HepG2 (cell line): Measurements from ENCODE around the gene ARFGEF2. TPM values are rescaled to one million over a fixed set of nuclear protein-coding genes. Genes with fewer than 3 reads are reported as not detected.
A peak's percentile ranks its signal among the peaks of the same experiment; 100 is the strongest.

Experiments used
- ATAC-seq: fragments of 200-7000 bp; cut with Tn5 transposase; 3 replicates; pipeline ENCODE4 v1.9.1; 2020; ENCODE audit warnings: mild to moderate bottlenecking, moderate library complexity
- BruUV-seq: library from RNA; stranded (reverse); fragments of 400-500 nt; replicated peaks from 2 replicates; lab custom pipeline; 2021; lab: Mats Ljungman, UMichigan
- CTCF ChIA-PET: fragments of 300-600 bp; formaldehyde crosslinking; extraction: SDS; loops from one replicate; lab custom pipeline; 2021; ENCODE audit warnings: low total read pairs, inconsistent platforms, low intra/inter-chr PET ratio; lab: Yijun Ruan, JAX
- POLR2A ChIA-PET: fragments of 350-600 bp; sonication (Branson Sonifier 250); formaldehyde crosslinking; loops from one replicate; lab custom pipeline; 2020; ENCODE audit warnings: antibody characterized with exemption, inconsistent platforms; lab: Yijun Ruan, JAX
- DNase-seq: peaks from one replicate; pipeline ENCODE4 v3.0.0-alpha.2; 2015; ENCODE audit warnings: low spot score
- FAIRE-seq: peaks from 3 replicates; lab custom pipeline; 2011; peaks lifted over from hg19 to GRCh38; lab: Jason Lieb, UNC
- H2AFZ ChIP-seq: one replicate; pipeline ENCODE4 v1.6.1; 2011; ENCODE audit warnings: low read length, inconsistent platforms
- H3K27ac ChIP-seq: fragments of 300-600 bp; 3 replicates; pipeline ENCODE4 v1.8.0; 2011; ENCODE audit warnings: mixed run types, mild to moderate bottlenecking, mixed read lengths, low read length, inconsistent platforms; ENCODE audit not compliant: insufficient read depth; ENCODE audit errors: extremely low read length
- H3K27me3 ChIP-seq, 2 experiments: fragments of 200-600 bp in 1 of 2; 2 replicates in 1 of 2; 3 replicates in 1 of 2; pipeline versions ENCODE4 v1.6.0 to v1.8.0; 2011; ENCODE audit warnings: low read length in 2 of 2, mild to moderate bottlenecking in 2 of 2, moderate library complexity in 2 of 2, inconsistent platforms in 1 of 2; ENCODE audit not compliant: insufficient read depth in 2 of 2, control insufficient read depth in 1 of 2
- H3K36me3 ChIP-seq, 2 experiments: fragments of 200-600 bp in 1 of 2; replicated peaks in 1 of 2; 2 replicates in 1 of 2; 3 replicates in 1 of 2; pipeline versions ENCODE4 v1.5.1 to v1.8.0; 2011; ENCODE audit warnings: low read length in 2 of 2, inconsistent platforms in 1 of 2; ENCODE audit not compliant: insufficient read depth in 2 of 2, control insufficient read depth in 1 of 2
- H3K4me1 ChIP-seq: 2 replicates; pipeline ENCODE4 v1.5.1; 2012; ENCODE audit warnings: low read length, inconsistent platforms; ENCODE audit not compliant: insufficient read depth
- H3K4me2 ChIP-seq: 2 replicates; pipeline ENCODE4 v1.6.0; 2011; ENCODE audit warnings: low read depth, low read length, inconsistent platforms
- H3K4me3 ChIP-seq, 3 experiments: fragments of 200-600 bp in 1 of 3; sonication (generic), shearing (Covaris generic) in 1 of 3; replicated peaks in 1 of 3; 2 replicates each; pipeline ENCODE4 v1.5.1; 2011 to 2016; ENCODE audit warnings: low read length in 3 of 3, inconsistent platforms in 2 of 3, low read depth in 2 of 3, mild to moderate bottlenecking in 2 of 3, control low read depth in 1 of 3, mixed read lengths in 1 of 3; ENCODE audit not compliant: insufficient read depth in 1 of 3
- H3K79me2 ChIP-seq: one replicate; pipeline ENCODE4 v1.6.1; 2011; ENCODE audit warnings: low read length, inconsistent platforms; ENCODE audit not compliant: insufficient read depth
- H3K9ac ChIP-seq: 2 replicates; pipeline ENCODE4 v1.6.0; 2011; ENCODE audit warnings: mild to moderate bottlenecking, low read depth, low read length, inconsistent platforms; ENCODE audit not compliant: insufficient read depth
- H3K9me3 ChIP-seq: 2 replicates; pipeline ENCODE4 v1.5.1; 2012; ENCODE audit warnings: mild to moderate bottlenecking, low read length
- H4K20me1 ChIP-seq: 2 replicates; pipeline ENCODE4 v1.6.0; 2011; ENCODE audit warnings: inconsistent platforms, mild to moderate bottlenecking, low read length, moderate library complexity; ENCODE audit not compliant: insufficient read depth
- AKAP8 ChIP-seq: sonication (generic); formaldehyde crosslinking; IDR thresholded peaks from 2 replicates; pipeline ENCODE4 v1.5.1; 2020; ENCODE audit warnings: mild to moderate bottlenecking, missing genetic modification reagents
- ATF7-NPFF ChIP-seq: sonication (generic); formaldehyde crosslinking; IDR thresholded peaks from 2 replicates; pipeline ENCODE4 v1.8.1; 2023; ENCODE audit warnings: mild to moderate bottlenecking, low read depth, missing genetic modification reagents, moderate library complexity
- ATM ChIP-seq: fragments of 450-650 bp; IDR thresholded peaks from 2 replicates; pipeline ENCODE4 v1.7.1; 2017; ENCODE audit warnings: mild to moderate bottlenecking, borderline replicate concordance
- FOXK2 ChIP-seq: fragments of 450-650 bp; IDR thresholded peaks from 2 replicates; pipeline ENCODE4 v1.6.1; 2016
- LCORL ChIP-seq, 2 experiments: fragments of 450-650 bp in 1 of 2; sonication (generic) in 1 of 2; formaldehyde crosslinking in 1 of 2; IDR thresholded peaks; 2 replicates each; pipeline versions ENCODE4 v1.5.0 to v1.6.1; 2017 to 2020; ENCODE audit warnings: antibody characterized with exemption in 1 of 2, missing genetic modification reagents in 1 of 2
- MAFG ChIP-seq: sonication (generic); formaldehyde crosslinking; IDR thresholded peaks from 2 replicates; pipeline ENCODE4 v1.5.1; 2020; ENCODE audit warnings: mild to moderate bottlenecking, missing genetic modification reagents
- MYNN ChIP-seq: sonication (generic); formaldehyde crosslinking; IDR thresholded peaks from 2 replicates; pipeline ENCODE4 v1.4.0; 2020; ENCODE audit warnings: mild to moderate bottlenecking, low read depth, missing genetic modification reagents
- NR2F1 ChIP-seq, 2 experiments: fragments of 450-650 bp in 1 of 2; formaldehyde crosslinking in 1 of 2; IDR thresholded peaks; 2 replicates each; pipeline versions ENCODE4 v1.5.0 to v1.6.1; 2016 to 2020; ENCODE audit warnings: mild to moderate bottlenecking in 1 of 2, missing compliant biosample characterization in 1 of 2, missing genetic modification reagents in 1 of 2, moderate library complexity in 1 of 2
- PCBP1 ChIP-seq: fragments of 200-400 bp; formaldehyde crosslinking; IDR thresholded peaks from 2 replicates; pipeline ENCODE4 v1.6.1; 2017; ENCODE audit warnings: mild to moderate bottlenecking, low read depth, low read length, borderline replicate concordance
- REPIN1 ChIP-seq: sonication (generic); formaldehyde crosslinking; IDR thresholded peaks from 2 replicates; pipeline ENCODE4 v1.8.0; 2022; ENCODE audit warnings: missing genetic modification reagents, low read depth, mild to moderate bottlenecking, borderline replicate concordance
- ZNF101 ChIP-seq: sonication (generic); formaldehyde crosslinking; IDR thresholded peaks from 2 replicates; pipeline ENCODE4 v1.4.0; 2020; ENCODE audit warnings: mild to moderate bottlenecking, low read depth, missing genetic modification reagents, borderline replicate concordance
- ZNF253 ChIP-seq: sonication (generic); formaldehyde crosslinking; IDR thresholded peaks from 2 replicates; pipeline ENCODE4 v1.8.0; 2022; ENCODE audit warnings: mild to moderate bottlenecking, missing genetic modification reagents, borderline replicate concordance
- ZNF274 ChIP-seq: sonication (generic); formaldehyde crosslinking; IDR thresholded peaks from 2 replicates; pipeline ENCODE4 v1.5.1; 2020; ENCODE audit warnings: mild to moderate bottlenecking, missing genetic modification reagents
- ZNF501 ChIP-seq: sonication (generic); formaldehyde crosslinking; IDR thresholded peaks from 2 replicates; pipeline ENCODE4 v1.5.1; 2020; ENCODE audit warnings: mild to moderate bottlenecking, moderate library complexity, missing genetic modification reagents
- ZNF547 ChIP-seq: sonication (generic); formaldehyde crosslinking; IDR thresholded peaks from 2 replicates; pipeline ENCODE4 v1.5.1; 2020; ENCODE audit warnings: mild to moderate bottlenecking, missing genetic modification reagents
- ZNF709 ChIP-seq: sonication (generic); formaldehyde crosslinking; IDR thresholded peaks from 2 replicates; pipeline ENCODE4 v1.5.0; 2020; ENCODE audit warnings: mild to moderate bottlenecking, missing genetic modification reagents
- WGBS: methylation state at CpG from one replicate; pipeline ENCODE4 v1.1.6; 2017; ENCODE audit warnings: low lambda C conversion rate; 5-methylcytosine and 5-hydroxymethylcytosine counted together
- in situ Hi-C: cut with HindIII; loops from 2 replicates; pipeline ENCODE4 v1.10.0; 2017; ENCODE audit warnings: low pct_unique_long_range_greater_than_20kb; ENCODE audit not compliant: extremely low pct_ligation_motif_present
- intact Hi-C: fragments of 100-400 bp; cut with micrococcal nuclease; formaldehyde crosslinking; loops from one replicate; pipeline ENCODE4 v1.10.0; 2022; ENCODE audit not compliant: unreplicated experiment
- polyA plus RNA-seq, 8 experiments: library from polyadenylated mRNA; depleted of rRNA in 3 of 8; stranded (reverse) in 7 of 8; unstranded in 1 of 8; fragments of >200 nt; fragmentation: Illumina TruSeq in 4 of 8; extraction: Trizol in 4 of 8; gene quantifications; 2 replicates each; pipeline versions ENCODE4 v1.2.1 to v1.2.3, GENCODE V29; 2011 to 2016; ENCODE audit warnings: low read depth in 4 of 8, missing spikeins in 1 of 8, mixed read lengths in 1 of 8; ENCODE audit not compliant: insufficient read depth in 1 of 8
- total RNA-seq, 5 experiments: library from RNA; depleted of rRNA; stranded (reverse); fragments of >200 nt; fragmentation: Illumina TruSeq; extraction: Trizol; gene quantifications; 2 replicates each; pipeline ENCODE4 v1.2.3, GENCODE V29; 2016; ENCODE audit warnings: low read depth in 1 of 5
- TF ChIP-seq, protein P1 (sequence below): sonication (generic); IDR thresholded peaks from 2 replicates; pipeline ENCODE4 v1.6.1; 2016; ENCODE audit warnings: low read depth, borderline replicate concordance
- TF ChIP-seq, protein P2 (sequence below): sonication (generic); formaldehyde crosslinking; IDR thresholded peaks from 2 replicates; pipeline ENCODE4 v1.5.0; 2020; ENCODE audit warnings: missing genetic modification reagents
- TF ChIP-seq, protein P3 (sequence below): sonication (generic); formaldehyde crosslinking; IDR thresholded peaks from 2 replicates; pipeline ENCODE4 v1.4.0; 2020; ENCODE audit warnings: low read depth, mild to moderate bottlenecking, missing genetic modification reagents
- TF ChIP-seq, protein P4 (sequence below): sonication (generic); formaldehyde crosslinking; IDR thresholded peaks from 2 replicates; pipeline ENCODE4 v1.8.0; 2022; ENCODE audit warnings: missing genetic modification reagents, mild to moderate bottlenecking, inconsistent platforms, borderline replicate concordance

ARFGEF2 gene
- total and polyA plus RNA-seq, 2 of the 13 experiments (the other 11 are each of a cell fraction or from before 2014, with no cell fraction given), result 44.0 to 60.8 TPM

DNA sequence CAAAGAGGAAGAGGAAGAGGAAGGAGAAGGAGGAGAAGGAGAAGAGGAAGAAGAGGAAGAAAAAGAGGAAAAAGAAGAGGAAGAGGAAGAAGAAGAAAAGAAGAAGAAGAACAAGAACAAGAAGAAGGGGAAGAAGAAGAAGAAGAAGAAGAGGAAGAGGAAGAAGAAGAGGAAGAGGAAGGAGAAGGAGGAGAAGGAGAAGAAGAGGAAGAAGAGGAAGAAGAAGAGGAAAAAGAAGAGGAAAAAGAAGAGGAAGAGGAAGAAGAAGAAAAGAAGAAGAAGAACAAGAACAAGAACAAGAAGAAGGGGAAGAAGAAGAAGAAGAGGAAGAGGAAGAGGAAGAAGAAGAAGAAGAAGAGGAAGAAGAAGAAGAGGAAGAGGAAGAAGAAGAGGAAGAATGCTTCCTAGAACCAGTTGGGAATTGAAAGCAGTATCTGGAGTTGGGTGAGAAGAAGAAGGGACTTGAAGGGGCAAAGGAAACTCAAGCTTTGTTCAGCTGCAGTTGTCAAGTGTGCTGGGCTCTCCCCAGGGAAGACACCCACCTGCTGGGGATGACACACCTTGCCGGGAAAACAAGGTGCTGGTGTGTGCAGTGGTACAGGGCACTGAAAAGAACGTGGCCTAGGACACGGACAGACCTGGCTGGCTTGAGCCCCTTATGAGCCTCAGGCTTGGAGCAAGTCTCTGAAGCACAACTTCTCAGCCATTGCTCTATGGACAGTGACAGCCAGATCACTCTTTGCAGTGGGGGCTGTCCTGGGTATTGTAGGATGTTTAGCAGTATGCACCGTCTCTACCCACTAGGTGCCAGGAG, 30.1 kb upstream of the ARFGEF2 start:
- CTCF ChIA-PET, result no interaction called here
- 0% methylated on average over 3 of the region's 4 CpGs for WGBS
- intact Hi-C loops, result no loop called here
- ATAC-seq (no peak), DNase-seq (no peak), FAIRE-seq (no peak)
- H3K4me2 ChIP-seq, result no peak overlapping the region
- H3K36me3 ChIP-seq, result no peaks in the 10 kb centered on the region
- peaks cover 0 to 15% of the 10 kb centered on the region in 2 experiments; a peak in 3 of 5 replicates for H3K27me3 ChIP-seq
- no peaks in the 10 kb centered on the region for H3K9me3 ChIP-seq
- BruUV-seq, result no TSS peak
- no peaks in the 10 kb centered on the region for H4K20me1 ChIP-seq
- no peak overlapping the region for H3K4me3 ChIP-seq
- H3K79me2 ChIP-seq, result no peaks in the 10 kb centered on the region
- no peak overlapping the region for H3K27ac ChIP-seq
- H2AFZ ChIP-seq, result no peak overlapping the region
- POLR2A ChIA-PET, result no interaction called here
- in situ Hi-C loops, result no loop called here
- H3K4me1 ChIP-seq, result no peaks in the 10 kb centered on the region
- no peak overlapping the region for H3K9ac ChIP-seq
- no peak for TF ChIP-seq AKAP8 (CRISPR knock-in tag)
- TF ChIP-seq, protein P1, sequence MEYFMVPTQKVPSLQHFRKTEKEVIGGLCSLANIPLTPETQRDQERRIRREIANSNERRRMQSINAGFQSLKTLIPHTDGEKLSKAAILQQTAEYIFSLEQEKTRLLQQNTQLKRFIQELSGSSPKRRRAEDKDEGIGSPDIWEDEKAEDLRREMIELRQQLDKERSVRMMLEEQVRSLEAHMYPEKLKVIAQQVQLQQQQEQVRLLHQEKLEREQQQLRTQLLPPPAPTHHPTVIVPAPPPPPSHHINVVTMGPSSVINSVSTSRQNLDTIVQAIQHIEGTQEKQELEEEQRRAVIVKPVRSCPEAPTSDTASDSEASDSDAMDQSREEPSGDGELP, result no peak
- no peak for TF ChIP-seq ZNF547
- TF ChIP-seq REPIN1 (CRISPR knock-in tag), result no peak
- no peak for TF ChIP-seq ZNF501
- TF ChIP-seq ZNF709 (CRISPR knock-in tag), result no peak
- no peak for TF ChIP-seq ZNF101 (CRISPR knock-in tag)
- TF ChIP-seq, protein P2, sequence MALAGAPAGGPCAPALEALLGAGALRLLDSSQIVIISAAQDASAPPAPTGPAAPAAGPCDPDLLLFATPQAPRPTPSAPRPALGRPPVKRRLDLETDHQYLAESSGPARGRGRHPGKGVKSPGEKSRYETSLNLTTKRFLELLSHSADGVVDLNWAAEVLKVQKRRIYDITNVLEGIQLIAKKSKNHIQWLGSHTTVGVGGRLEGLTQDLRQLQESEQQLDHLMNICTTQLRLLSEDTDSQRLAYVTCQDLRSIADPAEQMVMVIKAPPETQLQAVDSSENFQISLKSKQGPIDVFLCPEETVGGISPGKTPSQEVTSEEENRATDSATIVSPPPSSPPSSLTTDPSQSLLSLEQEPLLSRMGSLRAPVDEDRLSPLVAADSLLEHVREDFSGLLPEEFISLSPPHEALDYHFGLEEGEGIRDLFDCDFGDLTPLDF (CRISPR knock-in tag), result no peak
- no peak for TF ChIP-seq ZNF253 (CRISPR knock-in tag)
- no peak for TF ChIP-seq MAFG (CRISPR knock-in tag)
- TF ChIP-seq PCBP1, result no peak
- TF ChIP-seq ATM, result 0 out of 2 replicates have a peak, but pooled peaks have one; percentile 78
- TF ChIP-seq LCORL (IDR thresholded peaks at IDR 0.05), result no peak
- no peak for TF ChIP-seq LCORL (CRISPR knock-in tag; IDR thresholded peaks at IDR 0.05)
- TF ChIP-seq ATF7-NPFF (CRISPR knock-in tag), result no peak
- TF ChIP-seq NR2F1 (CRISPR knock-in tag; IDR thresholded peaks at IDR 0.05), result no peak
- TF ChIP-seq, protein P3, sequence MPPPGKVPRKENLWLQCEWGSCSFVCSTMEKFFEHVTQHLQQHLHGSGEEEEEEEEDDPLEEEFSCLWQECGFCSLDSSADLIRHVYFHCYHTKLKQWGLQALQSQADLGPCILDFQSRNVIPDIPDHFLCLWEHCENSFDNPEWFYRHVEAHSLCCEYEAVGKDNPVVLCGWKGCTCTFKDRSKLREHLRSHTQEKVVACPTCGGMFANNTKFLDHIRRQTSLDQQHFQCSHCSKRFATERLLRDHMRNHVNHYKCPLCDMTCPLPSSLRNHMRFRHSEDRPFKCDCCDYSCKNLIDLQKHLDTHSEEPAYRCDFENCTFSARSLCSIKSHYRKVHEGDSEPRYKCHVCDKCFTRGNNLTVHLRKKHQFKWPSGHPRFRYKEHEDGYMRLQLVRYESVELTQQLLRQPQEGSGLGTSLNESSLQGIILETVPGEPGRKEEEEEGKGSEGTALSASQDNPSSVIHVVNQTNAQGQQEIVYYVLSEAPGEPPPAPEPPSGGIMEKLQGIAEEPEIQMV (CRISPR knock-in tag), result no peak
- TF ChIP-seq MYNN (CRISPR knock-in tag), result no peak
- TF ChIP-seq ZNF274 (CRISPR knock-in tag), result no peak
- 0 out of 2 replicates have a peak, but pooled peaks have one; percentile 23 for TF ChIP-seq FOXK2
- TF ChIP-seq, protein P4, sequence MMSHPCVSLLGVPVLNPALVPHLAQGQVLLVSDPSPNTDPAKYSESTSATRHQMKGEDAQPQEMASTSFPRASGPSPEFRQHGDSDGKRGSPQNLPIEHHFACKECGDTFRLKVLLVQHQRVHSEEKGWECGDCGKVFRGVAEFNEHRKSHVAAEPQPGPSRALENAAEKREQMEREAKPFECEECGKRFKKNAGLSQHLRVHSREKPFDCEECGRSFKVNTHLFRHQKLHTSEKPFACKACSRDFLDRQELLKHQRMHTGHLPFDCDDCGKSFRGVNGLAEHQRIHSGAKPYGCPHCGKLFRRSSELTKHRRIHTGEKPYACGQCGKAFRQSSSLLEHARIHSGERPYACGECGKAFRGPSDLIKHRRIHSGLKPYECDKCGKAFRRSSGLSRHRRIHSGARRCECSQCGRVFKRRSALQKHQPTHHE (CRISPR knock-in tag), result no peak
